ENCODE results near the gene DOK7.

The DOK7 gene

GRCh38 chr4:3441501-3442459 is 21.3 kb upstream of the DOK7 start, which contains the start of gene HGFAC:
Gene HGFAC, plus strand, starts transcription at chr4:3441968. Its CDS starts 34 bp downstream, at chr4:3442002.
- Histone ChIP-seq H3K4me3 (ENCODE audit: low read depth, low read length) (no peak within 1 kb of the TSS), H3K36me3 (replicated peaks) (no peaks in the 10 kb centered on the region), H3K27ac (no peak within 1 kb of the TSS), H3K27me3 (replicated peaks) (no peaks in the 10 kb centered on the region)
- in situ Hi-C loops (cut with HindIII; ENCODE audit: low pct_ligation_motif_present, low sequenced_read_pairs): loop anchor here (5.0 kb wide), 1 partner anchor 94 kb away; no protein-coding TSS in a partner anchor
- no peak for TF ChIP-seq CTCF (IDR thresholded peaks at IDR 0.05; ENCODE audit: low read depth, low read length, missing control alignments)
- no peak for DNase-seq

- TF ChIP-seq CTCF (IDR thresholded peaks at IDR 0.05; ENCODE audit: low read depth, low read length, missing control alignments): no peak
- no peaks in the 10 kb centered on the region for H3K36me3 ChIP-seq (replicated peaks)
- no peak overlapping the region for H3K27ac ChIP-seq
- H3K4me3 ChIP-seq (ENCODE audit: low read depth, low read length): no peak overlapping the region
- no peak for DNase-seq
- in situ Hi-C loops (cut with HindIII; ENCODE audit: low pct_ligation_motif_present, low sequenced_read_pairs): loop anchor here (5.0 kb wide), 1 partner anchor 95 kb away; no protein-coding TSS in a partner anchor
- no peaks in the 10 kb centered on the region for H3K27me3 ChIP-seq (replicated peaks)
Observed at GRCh38 chr4:3442460-3442958, 20.6 kb upstream of the DOK7 start.

GRCh38 chr4:3442959-3443749 is 20.0 kb upstream of the DOK7 start:
- Histone ChIP-seq H3K27ac (no peak overlapping the region), H3K36me3 (replicated peaks) (no peaks in the 10 kb centered on the region)
- in situ Hi-C loops (cut with HindIII; ENCODE audit: low pct_ligation_motif_present, low sequenced_read_pairs): loop anchor here (5.0 kb wide), 1 partner anchor 96 kb away; no protein-coding TSS in a partner anchor

GRCh38 chr4:3443750-3444309 is 19.3 kb upstream of the DOK7 start:
- TF ChIP-seq CTCF (IDR thresholded peaks at IDR 0.05; ENCODE audit: low read depth, low read length, missing control alignments): no peak
- Histone ChIP-seq H3K27ac (no peak overlapping the region), H3K27me3 (replicated peaks) (no peaks in the 10 kb centered on the region), H3K36me3 (replicated peaks) (no peaks in the 10 kb centered on the region), H3K4me3 (ENCODE audit: low read depth, low read length) (no peak overlapping the region)
- in situ Hi-C loops (cut with HindIII; ENCODE audit: low pct_ligation_motif_present, low sequenced_read_pairs): loop anchor here (5.0 kb wide), 1 partner anchor 97 kb away; no protein-coding TSS in a partner anchor
- DNase-seq: no peak

More at GRCh38 chr4:3442959-3443749, 20.0 kb upstream of the DOK7 start:
- Histone ChIP-seq H3K4me3 (ENCODE audit: low read depth, low read length) (no peak overlapping the region), H3K27me3 (replicated peaks) (no peaks in the 10 kb centered on the region)
- DNase-seq: no peak
- TF ChIP-seq CTCF (IDR thresholded peaks at IDR 0.05; ENCODE audit: low read depth, low read length, missing control alignments): peak; percentile 87

- no peak for DNase-seq
- TF ChIP-seq CTCF (IDR thresholded peaks at IDR 0.05; ENCODE audit: low read depth, low read length, missing control alignments): no peak
- H3K4me3 ChIP-seq (ENCODE audit: low read depth, low read length): no peak overlapping the region
- in situ Hi-C loops (cut with HindIII; ENCODE audit: low pct_ligation_motif_present, low sequenced_read_pairs): loop anchor here (5.0 kb wide), 1 partner anchor 97 kb away; no protein-coding TSS in a partner anchor
- no peaks in the 10 kb centered on the region for H3K27me3 ChIP-seq (replicated peaks)
- no peaks in the 10 kb centered on the region for H3K36me3 ChIP-seq (replicated peaks)
- H3K27ac ChIP-seq: no peak overlapping the region
Observed at GRCh38 chr4:3444351-3445110, 18.6 kb upstream of the DOK7 start.

Data from brain microvascular endothelial cell (primary cell).